Neural crest cell (in vitro differentiated cells): ENCODE results near the gene RELN. TPM values are rescaled to one million over a fixed set of nuclear protein-coding genes. Genes with fewer than 3 reads are reported as not detected.

Source experiments
- DNase-seq: peaks from one replicate; pipeline ENCODE4 v3.0.0; 2021; ENCODE audit warnings: low read depth, mixed read lengths, low spot score
- H3K27ac Mint-ChIP-seq: one replicate; pipeline ENCODE4 v1.8.0; 2021; ENCODE audit warnings: mild to moderate bottlenecking, mixed read lengths; ENCODE audit not compliant: unreplicated experiment
- H3K27me3 Mint-ChIP-seq: 2 replicates; pipeline ENCODE4 v1.8.0; 2021; ENCODE audit warnings: low read depth, mild to moderate bottlenecking, mixed read lengths
- H3K36me3 Mint-ChIP-seq: 2 replicates; pipeline ENCODE4 v1.8.0; 2021; ENCODE audit warnings: low read depth, mild to moderate bottlenecking, mixed read lengths
- H3K4me1 Mint-ChIP-seq: 2 replicates; pipeline ENCODE4 v1.8.0; 2021; ENCODE audit warnings: mixed read lengths
- H3K4me3 Mint-ChIP-seq: one replicate; pipeline ENCODE4 v1.8.0; 2021; ENCODE audit warnings: mild to moderate bottlenecking, mixed read lengths
- H3K9me3 Mint-ChIP-seq: 2 replicates; pipeline ENCODE4 v1.8.0; 2021; ENCODE audit warnings: mixed read lengths
- CTCF ChIP-seq: fragments of 200-600 bp; sonication (generic); conservative IDR thresholded peaks from 2 replicates; pipeline ENCODE4 v1.5.0; 2021; ENCODE audit warnings: antibody characterized with exemption, mild to moderate bottlenecking
- total RNA-seq: library from RNA; stranded (reverse); gene quantifications from 2 replicates; pipeline ENCODE4 v1.2.1, GENCODE V29; 2021

RELN gene
- total RNA-seq, 1 donor from 2014 or later, result 0.02 TPM

- no peaks in the 10 kb centered on the region for H3K36me3 Mint-ChIP-seq
- no peak for TF ChIP-seq CTCF
- H3K27ac Mint-ChIP-seq, result no peak overlapping the region
- H3K9me3 Mint-ChIP-seq, result no peaks in the 10 kb centered on the region
- no peaks in the 10 kb centered on the region for H3K4me1 Mint-ChIP-seq
- peaks cover 50% of the 10 kb centered on the region for H3K27me3 Mint-ChIP-seq
- no peak overlapping the region for H3K4me3 Mint-ChIP-seq
- no peak for DNase-seq
These were observed 22.1 kb downstream of the RELN start for GRCh38 chr7:103967401-103967800.

GRCh38 chr7:103966593-103967277 lies 22.7 kb downstream of the RELN start:
- Mint-ChIP-seq H3K36me3 (no peaks in the 10 kb centered on the region), H3K9me3 (no peaks in the 10 kb centered on the region), H3K27me3 (peaks cover 52% of the 10 kb centered on the region), H3K4me1 (no peaks in the 10 kb centered on the region), H3K27ac (no peak overlapping the region), H3K4me3 (no peak overlapping the region)
- TF ChIP-seq CTCF, result no peak
- DNase-seq, result no peak

- Mint-ChIP-seq H3K4me1 (no peaks in the 10 kb centered on the region), H3K9me3 (no peaks in the 10 kb centered on the region), H3K27ac (no peak overlapping the region), H3K4me3 (no peak overlapping the region), H3K27me3 (peaks cover 65% of the 10 kb centered on the region), H3K36me3 (no peaks in the 10 kb centered on the region)
- DNase-seq, result no peak
- no peak for TF ChIP-seq CTCF
These were observed 25.2 kb downstream of the RELN start for GRCh38 chr7:103964269-103964668.

- DNase-seq, result no peak
- Mint-ChIP-seq H3K4me3 (no peak overlapping the region), H3K27ac (no peak overlapping the region), H3K4me1 (no peaks in the 10 kb centered on the region), H3K36me3 (no peaks in the 10 kb centered on the region), H3K27me3 (peaks cover 80% of the 10 kb centered on the region), H3K9me3 (no peaks in the 10 kb centered on the region)
- no peak for TF ChIP-seq CTCF
These were observed 27.4 kb downstream of the RELN start for GRCh38 chr7:103962070-103962469.

- Mint-ChIP-seq H3K4me3 (no peak overlapping the region), H3K27ac (no peak overlapping the region), H3K4me1 (no peaks in the 10 kb centered on the region), H3K36me3 (no peaks in the 10 kb centered on the region), H3K27me3 (peaks cover 89% of the 10 kb centered on the region), H3K9me3 (no peaks in the 10 kb centered on the region)
- TF ChIP-seq CTCF, result no peak
- no peak for DNase-seq
These were observed 31.1 kb downstream of the RELN start for GRCh38 chr7:103958284-103958818.
